T-cell (primary cell): ENCODE results near the gene IFT88. TPM values are rescaled to one million over a fixed set of nuclear protein-coding genes. Genes with fewer than 3 reads are reported as not detected.

Experiments used
- ATAC-seq, 4 experiments: fragments of 200-7000 bp in 3 of 4; fragments of 150-1000 bp in 1 of 4; cut with Tn5 transposase; replicated peaks in 1 of 4; 1 replicate in 3 of 4; 2 replicates in 1 of 4; pipeline ENCODE4 v1.10.0; 2021; ENCODE audit warnings: moderate library complexity in 3 of 4, mild to moderate bottlenecking in 2 of 4, moderate number of reproducible peaks in 1 of 4
- CTCF ChIA-PET, 2 donors: fragments of 300-600 bp; sonication (Branson Sonifier 250); formaldehyde crosslinking; loops; one replicate each; lab custom pipeline; 2022; ENCODE audit warnings: antibody characterized with exemption in 2 of 2; lab: Charles Lee
- POLR2A ChIA-PET, 2 donors: fragments of 300-600 bp; sonication (Branson Sonifier 250); formaldehyde crosslinking; loops; one replicate each; lab custom pipeline; 2022; ENCODE audit warnings: antibody characterized with exemption in 2 of 2; lab: Charles Lee
- DNase-seq, 35 experiments: peaks; one replicate each; pipeline versions ENCODE4 v3.0.0 to v3.0.0-alpha.2; 2013 to 2023
- H3K27ac ChIP-seq: one replicate; pipeline ENCODE4 v1.5.1; 2013; ENCODE audit warnings: low read length
- H3K27me3 ChIP-seq, 2 experiments: replicated peaks in 1 of 2; 1 replicate in 1 of 2; 2 replicates in 1 of 2; pipeline versions ENCODE4 v1.6.1 to v1.7.0; 2013; ENCODE audit warnings: low read length in 1 of 2, mixed read lengths in 1 of 2; ENCODE audit not compliant: control insufficient read depth in 2 of 2, insufficient read depth in 2 of 2; ENCODE audit errors: extremely low read depth in 1 of 2
- H3K36me3 ChIP-seq, 2 donors: 1 replicate in 1 of 2; 2 replicates in 1 of 2; pipeline versions ENCODE4 v1.6.1 to v1.7.0; 2013; ENCODE audit warnings: low read length in 1 of 2; ENCODE audit not compliant: control insufficient read depth in 2 of 2, insufficient read depth in 1 of 2; ENCODE audit errors: extremely low read depth in 1 of 2
- H3K4me1 ChIP-seq, 2 experiments: 1 replicate in 1 of 2; 2 replicates in 1 of 2; pipeline versions ENCODE4 v1.6.1 to v1.7.0; 2013; ENCODE audit warnings: low read length in 2 of 2, mixed read lengths in 1 of 2; ENCODE audit not compliant: insufficient read depth in 2 of 2, control insufficient read depth in 1 of 2; ENCODE audit errors: extremely low read depth in 1 of 2
- H3K4me3 ChIP-seq, 2 donors: 1 replicate in 1 of 2; 2 replicates in 1 of 2; pipeline versions ENCODE4 v1.5.1 to v1.7.0; 2013; ENCODE audit warnings: mild to moderate bottlenecking in 2 of 2, low read length in 1 of 2, moderate library complexity in 1 of 2; ENCODE audit not compliant: control insufficient read depth in 1 of 2; ENCODE audit errors: extremely low read depth in 1 of 2
- H3K9me3 ChIP-seq: 2 replicates; pipeline ENCODE4 v1.7.0; 2013
- H3K27ac Mint-ChIP-seq, 2 donors: one replicate each; pipeline ENCODE4 v1.8.0; 2020 to 2021; ENCODE audit warnings: mild to moderate bottlenecking in 2 of 2, mixed read lengths in 2 of 2
- H3K27me3 Mint-ChIP-seq, 2 donors: one replicate each; pipeline ENCODE4 v1.8.0; 2021 to 2022; ENCODE audit warnings: mixed read lengths in 2 of 2
- H3K36me3 Mint-ChIP-seq: one replicate; pipeline ENCODE4 v1.8.0; 2021; ENCODE audit warnings: mixed read lengths
- H3K4me1 Mint-ChIP-seq, 3 donors: one replicate each; pipeline ENCODE4 v1.8.0; 2020 to 2022; ENCODE audit warnings: mixed read lengths in 3 of 3, mild to moderate bottlenecking in 1 of 3
- H3K4me3 Mint-ChIP-seq, 3 donors: one replicate each; pipeline ENCODE4 v1.8.0; 2020 to 2022; ENCODE audit warnings: mild to moderate bottlenecking in 3 of 3, mixed read lengths in 3 of 3, moderate library complexity in 3 of 3
- H3K9me3 Mint-ChIP-seq, 3 donors: one replicate each; pipeline ENCODE4 v1.8.0; 2020 to 2022; ENCODE audit warnings: mixed read lengths in 3 of 3
- WGBS: methylation state at CpG from one replicate; pipeline ENCODE4 v1.1.5; 2013; ENCODE audit warnings: missing lambda C conversion rate; ENCODE audit not compliant: insufficient coverage; 5-methylcytosine and 5-hydroxymethylcytosine counted together
- total RNA-seq, 35 experiments: library from RNA in 6 of 35; stranded (reverse) in 6 of 35; fragments of 120-200 nt in 1 of 35; gene quantifications; one replicate each; pipeline versions ENCODE4 v1.2.1 to v1.2.4 and lab custom pipeline; 2013 to 2026

The IFT88 gene
- total RNA-seq, 5 donors from 2014 or later (not counting 1 experiment from before 2014, with no cell fraction given), result 7.6 to 9.8 (median 8.6) TPM

DNA sequence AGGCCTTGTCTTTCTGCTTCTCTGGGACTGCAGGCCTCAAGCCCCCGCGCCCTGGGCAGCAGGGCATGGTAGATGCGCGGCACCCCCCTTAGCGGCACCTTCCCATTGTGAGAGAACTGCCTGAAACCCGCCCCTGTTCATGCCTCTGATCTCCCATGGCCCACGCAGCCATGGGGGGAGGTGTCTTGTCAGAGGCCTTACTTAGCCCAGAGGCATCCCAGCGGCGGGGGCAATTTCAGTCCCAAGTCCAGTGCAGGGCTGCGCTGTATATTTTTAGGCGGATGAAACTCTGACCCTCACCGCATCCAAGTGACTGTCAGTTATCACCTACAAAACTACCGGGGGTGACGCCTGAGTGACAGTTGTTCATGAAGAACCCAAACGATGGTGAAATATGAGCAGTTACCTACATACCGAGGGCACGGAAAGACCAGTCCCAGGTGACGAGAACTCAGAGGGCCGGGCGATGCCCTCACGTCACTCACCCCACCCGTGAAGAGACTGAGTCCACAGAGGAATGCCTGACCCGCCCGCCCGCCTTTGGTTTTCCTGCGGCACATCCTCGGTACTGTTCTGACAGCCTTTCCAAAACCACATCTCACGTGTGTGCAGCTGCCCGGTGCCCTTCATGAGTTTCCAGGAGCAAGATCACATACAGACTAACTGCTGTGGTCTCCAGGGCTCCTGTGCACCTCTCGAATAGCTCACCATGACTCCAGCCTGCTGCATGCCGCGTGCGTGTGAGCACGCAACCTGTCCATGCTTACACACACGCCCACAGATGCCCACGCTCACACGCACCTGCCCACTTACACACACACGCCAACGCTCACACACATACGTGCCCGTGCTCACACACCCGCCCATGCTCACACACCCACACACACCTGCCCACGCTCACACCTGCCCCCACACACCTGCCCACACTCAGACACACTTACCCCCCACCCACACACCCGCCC is 150.9 kb downstream of the IFT88 start:
- Histone ChIP-seq H3K27ac (no peak overlapping the region), H3K27me3 (peaks cover 0 to 50% of the 10 kb centered on the region in 2 experiments), H3K36me3 (no peaks in the 10 kb centered on the region), H3K9me3 (no peaks in the 10 kb centered on the region), H3K4me3 (no peak overlapping the region), H3K4me1 (peaks cover 0 to 12% of the 10 kb centered on the region in 2 experiments)
- CTCF ChIA-PET, result no interaction called here
- no peaks in the 10 kb centered on the region for H3K9me3 Mint-ChIP-seq
- peaks cover 0 to 17% of the 10 kb centered on the region in 2 donors for H3K27me3 Mint-ChIP-seq
- H3K4me3 Mint-ChIP-seq, result no peak overlapping the region
- peaks cover 2 to 16% (median 9%) of the 10 kb centered on the region in 3 donors for H3K4me1 Mint-ChIP-seq
- ATAC-seq, result no peak
- H3K27ac Mint-ChIP-seq, result no peak overlapping the region
- no peak for DNase-seq
- WGBS, result 86% methylated on average over 32 of the region's 44 CpGs
- POLR2A ChIA-PET, result no interaction called here
- no peaks in the 10 kb centered on the region for H3K36me3 Mint-ChIP-seq

DNA sequence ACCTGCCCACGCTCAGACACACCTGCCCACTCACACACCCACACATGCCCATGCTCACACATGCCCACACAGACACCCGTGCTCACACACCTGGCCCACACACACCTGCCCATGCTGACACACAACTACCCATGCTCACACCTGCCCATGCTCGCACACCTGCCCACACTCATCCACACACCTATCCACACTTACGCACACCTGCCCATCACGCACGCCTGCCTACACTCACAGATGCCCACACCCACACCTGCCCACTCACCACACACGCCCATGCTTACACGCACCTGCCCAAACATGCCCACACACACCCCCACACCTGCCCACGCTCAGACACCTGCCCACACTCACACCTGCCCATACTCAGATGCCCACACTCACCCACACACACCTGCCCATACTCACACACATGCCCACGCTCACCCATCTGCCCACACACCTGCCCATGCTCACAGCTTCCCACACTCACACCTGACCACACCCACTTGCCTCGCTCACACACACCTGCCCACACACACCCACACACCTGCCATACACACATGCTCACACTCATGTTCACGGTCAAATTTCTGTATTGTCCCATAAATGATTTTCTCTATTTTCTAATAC is 152.1 kb downstream of the IFT88 start:
- H3K36me3 ChIP-seq, result no peaks in the 10 kb centered on the region
- Mint-ChIP-seq H3K9me3 (no peaks in the 10 kb centered on the region), H3K27ac (no peak overlapping the region), H3K27me3 (peaks cover 0 to 16% of the 10 kb centered on the region in 2 donors), H3K4me1 (peaks cover 2 to 8% (median 4%) of the 10 kb centered on the region in 3 donors), H3K4me3 (no peak overlapping the region), H3K36me3 (no peaks in the 10 kb centered on the region)
- H3K27ac ChIP-seq, result no peak overlapping the region
- no peak overlapping the region for H3K4me3 ChIP-seq
- DNase-seq (no peak), ATAC-seq (no peak)
- WGBS, result 80% methylated on average over 12 of the region's 12 CpGs
- ChIA-PET CTCF (no interaction called here), POLR2A (no interaction called here)
- peaks cover 0 to 47% of the 10 kb centered on the region in 2 experiments for H3K27me3 ChIP-seq
- H3K4me1 ChIP-seq, result peaks cover 0 to 10% of the 10 kb centered on the region in 2 experiments
- no peaks in the 10 kb centered on the region for H3K9me3 ChIP-seq

DNA sequence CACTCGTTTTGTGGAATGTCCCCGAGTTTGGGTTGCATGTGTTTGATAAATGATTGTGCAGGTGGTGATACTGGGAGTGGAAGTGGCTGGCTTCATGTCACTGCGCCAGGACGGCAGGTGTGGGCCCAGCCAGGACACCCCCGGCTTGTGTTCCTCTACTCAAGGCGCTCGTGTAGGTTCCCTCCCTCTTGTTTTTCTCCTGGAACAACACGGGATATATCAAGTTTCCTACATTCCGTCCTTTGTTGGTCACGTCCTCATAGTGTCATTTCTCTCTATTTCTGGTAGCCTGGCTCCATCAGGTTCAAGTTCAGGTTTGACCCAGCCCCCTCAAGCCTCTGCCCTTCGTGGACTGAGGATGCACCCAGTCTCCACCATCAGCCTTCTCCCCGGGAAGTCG is 152.8 kb downstream of the IFT88 start:
- DNase-seq (no peak), ATAC-seq (no peak)
- Histone ChIP-seq H3K27ac (no peak overlapping the region), H3K27me3 (peaks cover 0 to 43% of the 10 kb centered on the region in 2 experiments), H3K4me1 (peaks cover 0 to 10% of the 10 kb centered on the region in 2 experiments), H3K36me3 (no peaks in the 10 kb centered on the region), H3K4me3 (no peak overlapping the region), H3K9me3 (no peaks in the 10 kb centered on the region)
- H3K4me1 Mint-ChIP-seq, result peaks cover 2 to 8% (median 4%) of the 10 kb centered on the region in 3 donors
- no peak overlapping the region for H3K4me3 Mint-ChIP-seq
- H3K27ac Mint-ChIP-seq, result no peak overlapping the region
- CTCF ChIA-PET, result no interaction called here
- H3K36me3 Mint-ChIP-seq, result no peaks in the 10 kb centered on the region
- POLR2A ChIA-PET, result no interaction called here
- H3K27me3 Mint-ChIP-seq, result peaks cover 0 to 15% of the 10 kb centered on the region in 2 donors
- WGBS, result 90% methylated on average over 12 of the region's 13 CpGs
- no peaks in the 10 kb centered on the region for H3K9me3 Mint-ChIP-seq

DNA sequence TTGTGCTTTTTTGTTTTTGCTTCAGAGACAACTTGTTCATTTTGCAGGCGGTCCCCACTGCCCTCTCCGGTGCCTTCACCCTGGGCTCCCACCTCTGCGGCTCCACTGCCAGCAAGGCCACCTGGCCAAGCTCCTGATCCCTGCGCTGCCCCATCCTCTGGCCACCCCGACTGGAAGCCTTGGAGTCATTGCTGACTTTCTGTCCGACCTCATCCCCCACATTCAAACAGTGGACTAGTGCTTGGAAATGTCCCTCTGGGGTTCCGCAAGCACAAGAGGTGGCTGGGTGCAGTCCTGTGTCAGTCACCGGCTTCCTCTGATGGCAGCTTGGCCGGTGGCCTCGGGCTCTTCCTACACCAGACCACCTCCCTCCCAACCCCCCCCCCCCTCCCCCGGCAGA is 153.5 kb downstream of the IFT88 start:
- H3K4me1 Mint-ChIP-seq, result peaks cover 2 to 8% (median 4%) of the 10 kb centered on the region in 3 donors
- 89% methylated on average over 10 of the region's 11 CpGs for WGBS
- Histone ChIP-seq H3K27me3 (peaks cover 0 to 41% of the 10 kb centered on the region in 2 experiments), H3K9me3 (no peaks in the 10 kb centered on the region), H3K27ac (no peak overlapping the region), H3K4me3 (no peak overlapping the region), H3K36me3 (no peaks in the 10 kb centered on the region), H3K4me1 (peaks cover 0 to 10% of the 10 kb centered on the region in 2 experiments)
- ChIA-PET CTCF (no interaction called here), POLR2A (no interaction called here)
- DNase-seq (no peak), ATAC-seq (no peak)
- H3K27ac Mint-ChIP-seq, result no peak overlapping the region
- H3K9me3 Mint-ChIP-seq, result no peaks in the 10 kb centered on the region
- no peak overlapping the region for H3K4me3 Mint-ChIP-seq
- no peaks in the 10 kb centered on the region for H3K36me3 Mint-ChIP-seq
- peaks cover 0 to 15% of the 10 kb centered on the region in 2 donors for H3K27me3 Mint-ChIP-seq

DNA sequence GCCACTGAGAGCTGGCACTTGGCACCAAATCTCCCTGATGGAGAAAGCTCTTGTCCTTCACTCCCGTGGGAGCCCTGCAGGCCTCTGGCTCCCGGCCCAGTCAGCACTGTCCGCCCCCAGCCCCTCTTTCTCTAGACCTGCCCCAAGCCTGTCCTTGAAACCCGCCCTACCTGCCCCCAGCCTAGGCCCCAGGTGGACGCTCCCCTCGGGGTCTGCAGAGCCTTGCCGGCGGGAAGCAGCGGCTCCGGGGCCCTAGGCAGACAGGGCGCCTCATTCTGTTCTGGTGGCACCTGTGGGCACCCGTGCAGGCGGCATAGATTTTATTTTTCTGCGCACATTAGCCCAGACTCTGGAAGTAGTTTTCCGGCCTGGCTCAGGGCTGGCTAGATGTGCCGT is 154.1 kb downstream of the IFT88 start:
- DNase-seq, result no peak
- no peaks in the 10 kb centered on the region for H3K9me3 Mint-ChIP-seq
- WGBS, result 95% methylated on average over 16 of the region's 16 CpGs
- peaks cover 2 to 8% (median 4%) of the 10 kb centered on the region in 3 donors for H3K4me1 Mint-ChIP-seq
- Histone ChIP-seq H3K27me3 (peaks cover 0 to 41% of the 10 kb centered on the region in 2 experiments), H3K4me1 (peaks cover 0 to 10% of the 10 kb centered on the region in 2 experiments), H3K36me3 (no peaks in the 10 kb centered on the region), H3K27ac (no peak overlapping the region), H3K9me3 (no peaks in the 10 kb centered on the region), H3K4me3 (no peak overlapping the region)
- no peaks in the 10 kb centered on the region for H3K36me3 Mint-ChIP-seq
- CTCF ChIA-PET, result interaction anchor here in 1 of 2 donors (0.6 kb wide), 1 partner anchor 34 kb away, joined by 9 read pairs; no protein-coding TSS in a partner anchor
- H3K27me3 Mint-ChIP-seq, result peaks cover 0 to 15% of the 10 kb centered on the region in 2 donors
- POLR2A ChIA-PET, result no interaction called here
- no peak for ATAC-seq
- no peak overlapping the region for H3K27ac Mint-ChIP-seq
- H3K4me3 Mint-ChIP-seq, result peak overlapping the region in 1 of 3 donors; percentile 54
